Kidney (tissue), 14 donors: ENCODE results near the gene MMAB. TPM values are rescaled to one million over a fixed set of nuclear protein-coding genes. Genes with fewer than 3 reads are reported as not detected.

ENCODE experiments used
- DNase-seq, 5 donors: peaks; one replicate each; pipeline ENCODE4 v3.0.0-alpha.2; 2013 to 2020
- FAIRE-seq: peaks from 2 replicates; lab custom pipeline; 2012; peaks lifted over from hg19 to GRCh38; lab: Jason Lieb, UNC
- H3K27ac ChIP-seq, 2 donors: one replicate each; pipeline ENCODE4 v1.7.0; 2013; ENCODE audit warnings: low read depth in 2 of 2, low read length in 2 of 2, inconsistent platforms in 1 of 2
- H3K27me3 ChIP-seq: one replicate; pipeline ENCODE4 v1.7.1; 2013; ENCODE audit warnings: low read length, inconsistent platforms; ENCODE audit not compliant: control insufficient read depth, insufficient read depth
- H3K36me3 ChIP-seq, 3 donors: one replicate each; pipeline versions ENCODE4 v1.7.0 to v1.7.1; 2013; ENCODE audit warnings: low read length in 3 of 3, control low read depth in 1 of 3, inconsistent platforms in 1 of 3; ENCODE audit not compliant: insufficient read depth in 3 of 3, control insufficient read depth in 2 of 3
- H3K4me1 ChIP-seq, 3 donors: one replicate each; pipeline versions ENCODE4 v1.7.0 to v1.7.1; 2013; ENCODE audit warnings: low read length in 3 of 3, inconsistent platforms in 1 of 3, low read depth in 1 of 3; ENCODE audit not compliant: control insufficient read depth in 2 of 3, insufficient read depth in 2 of 3
- H3K4me3 ChIP-seq, 3 donors: one replicate each; pipeline versions ENCODE4 v1.7.0 to v1.8.1; 2013; ENCODE audit warnings: low read length in 3 of 3, control low read depth in 1 of 3, inconsistent platforms in 1 of 3
- H3K9ac ChIP-seq, 3 donors: one replicate each; pipeline versions ENCODE4 v1.7.0 to v1.7.1; 2013; ENCODE audit warnings: low read length in 3 of 3, control low read depth in 1 of 3, inconsistent platforms in 1 of 3
- H3K9me3 ChIP-seq, 3 donors: one replicate each; pipeline versions ENCODE4 v1.7.0 to v1.7.1; 2013; ENCODE audit warnings: low read length in 3 of 3, control low read depth in 1 of 3, inconsistent platforms in 1 of 3; ENCODE audit not compliant: control insufficient read depth in 2 of 3, insufficient read depth in 1 of 3
- intact Hi-C: fragments of 100-400 bp; cut with DNase I; formaldehyde crosslinking; loops from one replicate; pipeline ENCODE4 v1.11.1; 2022
- polyA plus RNA-seq: library from polyadenylated mRNA; stranded (reverse); fragments of 350-450 nt; fragmentation: Illumina TruSeq; extraction: RNeasy Lipid Tissue Mini Kit (QIAGEN cat#74804); gene quantifications from one replicate; pipeline ENCODE4 v1.2.3, GENCODE V29; 2014; ENCODE audit warnings: low read depth, low replicate concordance; ENCODE audit not compliant: insufficient read depth
- total RNA-seq: library from RNA; stranded (reverse); fragmentation: NEBNext Ultra II Directional; extraction: Animal tissue kit (Norgen Biotek cat#: 25700); gene quantifications from one replicate; pipeline ENCODE4 v1.2.1, GENCODE V29; 2021
- TF ChIP-seq, protein P1 (sequence below): IDR thresholded peaks from 3 replicates; pipeline ENCODE4 v1.5.1; 2012; ENCODE audit warnings: mild to moderate bottlenecking, moderate library complexity, borderline replicate concordance; ENCODE audit not compliant: insufficient read depth; ENCODE audit errors: extremely low read depth
- donor health status: control.
- donor health status: control.
- donor health status: control.
- donor health status: control.
- donor health status: control.
- donor health status: DM: yes; HTN: yes; CAD: no.
- donor health status: Normal renal cell carcinoma (clear cell type).

Gene MMAB
- total and polyA plus RNA-seq, 2 donors from 2014 or later, result 42.9 to 96.3 TPM

DNA sequence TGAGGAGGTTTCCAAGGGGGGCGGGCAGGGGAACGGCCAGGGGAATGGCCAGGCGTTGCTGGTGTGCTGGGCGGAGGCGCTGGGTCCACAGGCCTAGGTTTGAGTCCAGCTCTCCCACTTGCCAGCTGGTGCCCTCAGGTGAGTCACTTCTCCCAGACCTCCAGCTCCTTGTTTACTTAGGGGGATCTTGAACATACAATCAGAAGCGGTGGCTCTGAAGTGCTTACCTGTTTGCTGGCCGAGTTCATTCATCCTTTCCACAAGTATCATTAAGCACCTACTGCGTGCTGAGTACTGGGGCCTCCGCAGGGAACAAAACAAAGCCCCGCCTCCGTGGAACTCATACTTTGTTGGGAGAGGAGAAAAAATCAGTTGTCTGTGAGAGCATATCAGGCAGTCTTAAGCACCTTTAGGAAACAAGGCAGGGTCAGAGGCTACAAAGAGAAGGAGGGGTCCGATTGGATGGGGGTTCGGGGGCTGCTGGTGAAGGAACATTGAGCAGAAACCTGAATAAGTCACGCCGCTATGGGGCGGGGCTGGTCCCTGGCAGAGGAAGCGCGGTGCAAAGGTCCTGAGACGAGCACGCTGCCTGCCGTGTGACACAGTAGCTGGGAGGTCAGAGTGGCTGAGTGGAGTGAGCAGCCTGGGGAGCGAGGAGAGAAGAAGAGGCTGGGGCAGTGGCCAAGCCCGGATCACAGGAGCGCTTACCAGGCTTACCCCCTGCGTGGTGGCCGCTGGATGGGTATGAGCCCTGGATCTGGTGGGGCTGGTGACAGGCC is 15.3 kb upstream of the MMAB start:
- FAIRE-seq (no peak), DNase-seq (no peak)
- no peaks in the 10 kb centered on the region for H3K9me3 ChIP-seq
- H3K4me1 ChIP-seq, result peaks cover 0 to 3% (median 0%) of the 10 kb centered on the region in 3 donors
- TF ChIP-seq, protein P1, sequence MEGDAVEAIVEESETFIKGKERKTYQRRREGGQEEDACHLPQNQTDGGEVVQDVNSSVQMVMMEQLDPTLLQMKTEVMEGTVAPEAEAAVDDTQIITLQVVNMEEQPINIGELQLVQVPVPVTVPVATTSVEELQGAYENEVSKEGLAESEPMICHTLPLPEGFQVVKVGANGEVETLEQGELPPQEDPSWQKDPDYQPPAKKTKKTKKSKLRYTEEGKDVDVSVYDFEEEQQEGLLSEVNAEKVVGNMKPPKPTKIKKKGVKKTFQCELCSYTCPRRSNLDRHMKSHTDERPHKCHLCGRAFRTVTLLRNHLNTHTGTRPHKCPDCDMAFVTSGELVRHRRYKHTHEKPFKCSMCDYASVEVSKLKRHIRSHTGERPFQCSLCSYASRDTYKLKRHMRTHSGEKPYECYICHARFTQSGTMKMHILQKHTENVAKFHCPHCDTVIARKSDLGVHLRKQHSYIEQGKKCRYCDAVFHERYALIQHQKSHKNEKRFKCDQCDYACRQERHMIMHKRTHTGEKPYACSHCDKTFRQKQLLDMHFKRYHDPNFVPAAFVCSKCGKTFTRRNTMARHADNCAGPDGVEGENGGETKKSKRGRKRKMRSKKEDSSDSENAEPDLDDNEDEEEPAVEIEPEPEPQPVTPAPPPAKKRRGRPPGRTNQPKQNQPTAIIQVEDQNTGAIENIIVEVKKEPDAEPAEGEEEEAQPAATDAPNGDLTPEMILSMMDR, result no peak
- intact Hi-C loops, result no loop called here
- H3K9ac ChIP-seq, result no peak overlapping the region
- H3K36me3 ChIP-seq, result peaks cover 0 to 17% (median 6%) of the 10 kb centered on the region in 3 donors
- no peak overlapping the region for H3K4me3 ChIP-seq
- H3K27me3 ChIP-seq, result no peaks in the 10 kb centered on the region
- no peak overlapping the region for H3K27ac ChIP-seq

- peaks cover 0 to 3% (median 0%) of the 10 kb centered on the region in 3 donors for H3K4me1 ChIP-seq
- no peaks in the 10 kb centered on the region for H3K27me3 ChIP-seq
- no peak overlapping the region for H3K27ac ChIP-seq
- TF ChIP-seq, protein P1, result no peak
- H3K9me3 ChIP-seq, result no peaks in the 10 kb centered on the region
- H3K9ac ChIP-seq, result no peak overlapping the region
- DNase-seq (no peak), FAIRE-seq (no peak)
- H3K36me3 ChIP-seq, result peaks cover 0 to 17% (median 6%) of the 10 kb centered on the region in 3 donors
- no peak overlapping the region for H3K4me3 ChIP-seq
- intact Hi-C loops, result no loop called here
Observed at GRCh38 chr12:109587921-109588320, 14.6 kb upstream of the MMAB start.

DNA sequence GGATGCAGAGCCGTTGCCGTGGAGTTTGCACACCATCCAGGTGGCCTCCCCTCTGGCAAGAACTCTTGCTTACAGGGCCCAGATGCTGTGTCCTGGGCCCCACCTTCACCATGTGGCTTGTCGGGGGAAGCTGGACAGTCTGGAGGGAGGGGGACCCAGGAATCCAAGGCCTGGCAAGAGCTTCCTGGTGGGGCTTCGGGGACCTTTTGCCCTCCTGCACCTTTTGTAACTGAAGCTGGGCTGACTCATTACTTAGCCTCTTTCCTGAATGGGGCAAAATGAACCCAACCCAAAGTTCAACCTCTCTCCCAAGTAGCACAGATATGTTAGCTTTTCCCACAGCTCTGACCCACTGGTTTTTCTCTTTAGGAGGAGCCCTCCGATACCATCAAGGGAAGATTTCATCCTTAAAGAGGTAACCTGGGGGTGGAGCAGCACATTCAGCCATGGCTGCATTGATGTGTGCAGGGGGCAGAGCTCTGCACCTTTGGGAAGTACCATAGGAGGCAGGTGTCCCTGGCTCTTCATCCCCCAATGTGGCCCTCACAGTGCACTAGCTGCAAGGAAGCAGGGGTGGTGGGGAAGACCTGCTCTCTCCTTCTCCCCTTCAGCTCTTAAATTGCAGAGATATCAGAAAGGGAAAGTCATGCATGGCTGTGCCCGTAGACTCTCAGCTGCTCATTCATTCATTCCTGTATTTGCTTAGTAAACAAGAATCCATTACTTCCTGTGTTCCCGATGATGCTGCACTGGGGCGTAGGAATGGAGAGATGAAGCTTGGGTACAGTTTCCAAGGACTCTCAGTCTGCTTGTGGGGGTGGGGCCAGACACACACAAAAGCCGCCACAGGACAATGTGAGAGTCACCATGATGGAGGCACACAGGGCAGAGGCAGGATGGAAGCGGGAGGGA is 13.3 kb upstream of the MMAB start:
- TF ChIP-seq, protein P1, result no peak
- Histone ChIP-seq H3K4me3 (no peak overlapping the region), H3K9ac (no peak overlapping the region), H3K27me3 (no peaks in the 10 kb centered on the region), H3K4me1 (peaks cover 0 to 9% (median 0%) of the 10 kb centered on the region in 3 donors), H3K36me3 (peaks cover 0 to 15% (median 6%) of the 10 kb centered on the region in 3 donors), H3K27ac (no peak overlapping the region), H3K9me3 (no peaks in the 10 kb centered on the region)
- no peak for FAIRE-seq
- DNase-seq, result no peak
- intact Hi-C loops, result no loop called here
